PC-3 (cell line): Measurements from ENCODE around the gene ULBP1.
"Not testable (repeated sequence)": the region's sequence is repeated elsewhere in the genome, so short reads cannot be mapped to it uniquely, and the experiment has no call there.

ENCODE experiments used
- EZH2 ChIP-seq: fragments of 300-600 bp; sonication (generic); IDR thresholded peaks from one replicate; pipeline ENCODE4 v1.6.1; 2017; ENCODE audit warnings: antibody characterized with exemption, mild to moderate bottlenecking, low read length; ENCODE audit not compliant: unreplicated experiment
- TF ChIP-seq, protein P1 (sequence below): fragments of 300-600 bp; sonication (generic); conservative IDR thresholded peaks from 2 replicates; pipeline ENCODE4 v1.5.1; 2017; ENCODE audit warnings: antibody characterized with exemption, low read depth, mild to moderate bottlenecking, low read length

DNA sequence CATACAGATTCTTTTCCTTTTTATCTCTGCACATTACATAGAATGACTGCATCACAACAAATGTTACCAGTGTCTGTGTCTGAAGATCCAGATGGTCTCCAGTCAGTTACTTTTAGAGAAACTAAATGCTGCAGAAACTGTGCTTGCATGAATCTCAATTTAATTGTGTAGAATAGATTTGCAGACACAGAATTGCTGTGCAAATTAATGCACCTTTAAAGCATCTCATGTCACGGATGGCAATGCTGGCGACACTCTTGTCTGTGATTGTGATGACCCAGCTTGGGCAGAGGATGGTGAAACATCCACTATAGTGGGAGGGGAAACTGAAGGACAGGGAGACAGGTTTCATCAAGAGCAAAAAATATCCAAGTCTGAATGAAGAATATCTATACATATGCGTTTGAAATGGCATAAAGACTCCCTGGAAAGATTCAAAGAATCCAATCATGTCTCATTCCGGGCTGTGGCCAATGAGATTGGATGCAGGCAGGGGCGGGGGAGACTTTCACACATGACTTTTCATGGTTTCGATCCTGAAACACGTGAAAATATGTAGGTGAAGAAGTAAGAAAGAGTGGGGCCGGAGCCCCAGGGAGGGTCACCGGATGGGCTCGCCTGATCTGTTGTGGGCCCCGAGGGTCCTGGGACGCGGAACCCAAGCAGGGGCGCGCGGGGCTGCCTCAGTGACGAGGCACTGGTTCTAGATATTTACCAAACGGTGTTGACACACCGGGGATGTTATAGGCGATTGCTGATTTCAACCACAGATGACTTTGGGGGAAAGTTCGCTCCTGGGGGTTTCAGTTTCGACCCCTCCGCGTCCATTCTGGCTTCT lies 50.3 kb downstream of the ULBP1 start:
- TF ChIP-seq, protein P1, sequence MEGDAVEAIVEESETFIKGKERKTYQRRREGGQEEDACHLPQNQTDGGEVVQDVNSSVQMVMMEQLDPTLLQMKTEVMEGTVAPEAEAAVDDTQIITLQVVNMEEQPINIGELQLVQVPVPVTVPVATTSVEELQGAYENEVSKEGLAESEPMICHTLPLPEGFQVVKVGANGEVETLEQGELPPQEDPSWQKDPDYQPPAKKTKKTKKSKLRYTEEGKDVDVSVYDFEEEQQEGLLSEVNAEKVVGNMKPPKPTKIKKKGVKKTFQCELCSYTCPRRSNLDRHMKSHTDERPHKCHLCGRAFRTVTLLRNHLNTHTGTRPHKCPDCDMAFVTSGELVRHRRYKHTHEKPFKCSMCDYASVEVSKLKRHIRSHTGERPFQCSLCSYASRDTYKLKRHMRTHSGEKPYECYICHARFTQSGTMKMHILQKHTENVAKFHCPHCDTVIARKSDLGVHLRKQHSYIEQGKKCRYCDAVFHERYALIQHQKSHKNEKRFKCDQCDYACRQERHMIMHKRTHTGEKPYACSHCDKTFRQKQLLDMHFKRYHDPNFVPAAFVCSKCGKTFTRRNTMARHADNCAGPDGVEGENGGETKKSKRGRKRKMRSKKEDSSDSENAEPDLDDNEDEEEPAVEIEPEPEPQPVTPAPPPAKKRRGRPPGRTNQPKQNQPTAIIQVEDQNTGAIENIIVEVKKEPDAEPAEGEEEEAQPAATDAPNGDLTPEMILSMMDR: not testable (repeated sequence)
- TF ChIP-seq EZH2: not testable (repeated sequence)
